Lower lobe of right lung (tissue), 2 donors: Measurements from ENCODE around the gene HECTD2. TPM values are rescaled to one million over a fixed set of nuclear protein-coding genes. Genes with fewer than 3 reads are reported as not detected.
A peak's percentile ranks its signal among the peaks of the same experiment; 100 is the strongest.

Source experiments
- ATAC-seq, 2 donors: fragments of 200-7000 bp; cut with Tn5 transposase; one replicate each; pipeline ENCODE4 v1.9.1; 2020 to 2022; ENCODE audit warnings: mild to moderate bottlenecking in 2 of 2, moderate library complexity in 2 of 2
- DNase-seq: peaks from one replicate; pipeline ENCODE4 v3.0.0-alpha.2; 2020
- H3K27ac ChIP-seq: fragments of 200-600 bp; one replicate; pipeline ENCODE4 v1.8.0; 2022
- H3K27me3 ChIP-seq: fragments of 200-600 bp; one replicate; pipeline ENCODE4 v1.8.0; 2022; ENCODE audit warnings: low read depth
- H3K36me3 ChIP-seq: fragments of 200-600 bp; one replicate; pipeline ENCODE4 v1.8.0; 2022; ENCODE audit warnings: mild to moderate bottlenecking
- H3K4me1 ChIP-seq: fragments of 200-600 bp; one replicate; pipeline ENCODE4 v1.8.0; 2022
- H3K4me3 ChIP-seq: fragments of 200-600 bp; one replicate; pipeline ENCODE4 v1.8.0; 2022; ENCODE audit warnings: mild to moderate bottlenecking
- H3K9me3 ChIP-seq: fragments of 200-600 bp; one replicate; pipeline ENCODE4 v1.8.0; 2022
- CTCF ChIP-seq: fragments of 200-600 bp; IDR thresholded peaks from one replicate; pipeline ENCODE4 v1.8.0; 2022; ENCODE audit warnings: antibody characterized with exemption, mild to moderate bottlenecking
- intact Hi-C: fragments of 100-400 bp; cut with DNase I; formaldehyde crosslinking; loops from one replicate; pipeline ENCODE4 v1.11.0; 2022
- total RNA-seq: library from RNA; stranded (reverse); fragmentation: NEBNext Ultra II Directional; extraction: Animal tissue kit (Norgen Biotek cat#: 25700); gene quantifications from one replicate; pipeline ENCODE4 v1.2.1, GENCODE V29; 2021
- donor health status: DM: no; HTN: yes; CAD: no; lungs with severe emphysema.

HECTD2 gene
- total RNA-seq, 1 donor from 2014 or later: 8.4 TPM

DNA sequence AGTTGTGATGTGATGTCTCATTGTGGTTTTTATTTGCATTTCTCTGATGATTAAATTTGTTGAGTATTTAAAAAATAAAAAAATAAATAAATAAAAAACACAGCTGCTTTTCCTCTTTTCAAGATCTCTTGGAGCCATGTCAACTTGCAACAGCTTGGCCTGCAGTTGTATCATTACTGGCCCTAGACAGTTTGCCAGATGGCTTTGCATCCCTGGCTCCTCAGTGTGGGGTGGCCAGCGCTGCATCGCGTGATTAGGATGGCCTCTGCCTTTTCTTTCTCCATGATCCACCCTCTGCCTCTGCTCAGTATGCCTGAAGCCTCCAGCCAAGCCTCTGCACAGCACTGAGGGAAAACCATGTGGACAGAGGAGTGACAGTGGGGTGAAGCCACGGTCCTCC lies 126.0 kb downstream of the HECTD2 start:
- intact Hi-C loops: no loop called here
- Histone ChIP-seq H3K27ac (no peak overlapping the region), H3K36me3 (no peaks in the 10 kb centered on the region), H3K4me1 (no peaks in the 10 kb centered on the region), H3K4me3 (no peak overlapping the region), H3K9me3 (no peaks in the 10 kb centered on the region), H3K27me3 (no peaks in the 10 kb centered on the region)
- DNase-seq: no peak
- TF ChIP-seq CTCF: no peak
- ATAC-seq: peak; percentile 39 to 75

DNA sequence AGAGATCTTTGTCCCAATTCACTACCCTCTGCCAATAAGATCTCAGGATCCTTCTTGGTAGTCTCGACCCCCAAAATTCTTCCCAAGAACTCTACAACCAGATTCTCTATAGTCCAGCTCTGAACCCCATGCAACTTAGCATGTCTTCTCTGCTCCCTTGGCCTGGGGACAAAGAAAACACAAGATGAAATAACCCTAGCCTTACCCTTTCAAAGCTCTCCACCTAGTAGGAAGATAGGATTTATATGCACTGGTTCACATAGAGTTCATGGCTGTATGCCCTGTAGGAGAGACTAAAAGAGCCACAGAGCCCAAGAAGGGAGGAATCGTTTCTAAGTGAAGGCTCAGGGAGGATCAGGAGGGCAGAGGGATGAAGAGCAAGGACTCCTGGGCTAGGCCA lies 126.6 kb downstream of the HECTD2 start:
- ATAC-seq (no peak), DNase-seq (no peak)
- no peak for TF ChIP-seq CTCF

DNA sequence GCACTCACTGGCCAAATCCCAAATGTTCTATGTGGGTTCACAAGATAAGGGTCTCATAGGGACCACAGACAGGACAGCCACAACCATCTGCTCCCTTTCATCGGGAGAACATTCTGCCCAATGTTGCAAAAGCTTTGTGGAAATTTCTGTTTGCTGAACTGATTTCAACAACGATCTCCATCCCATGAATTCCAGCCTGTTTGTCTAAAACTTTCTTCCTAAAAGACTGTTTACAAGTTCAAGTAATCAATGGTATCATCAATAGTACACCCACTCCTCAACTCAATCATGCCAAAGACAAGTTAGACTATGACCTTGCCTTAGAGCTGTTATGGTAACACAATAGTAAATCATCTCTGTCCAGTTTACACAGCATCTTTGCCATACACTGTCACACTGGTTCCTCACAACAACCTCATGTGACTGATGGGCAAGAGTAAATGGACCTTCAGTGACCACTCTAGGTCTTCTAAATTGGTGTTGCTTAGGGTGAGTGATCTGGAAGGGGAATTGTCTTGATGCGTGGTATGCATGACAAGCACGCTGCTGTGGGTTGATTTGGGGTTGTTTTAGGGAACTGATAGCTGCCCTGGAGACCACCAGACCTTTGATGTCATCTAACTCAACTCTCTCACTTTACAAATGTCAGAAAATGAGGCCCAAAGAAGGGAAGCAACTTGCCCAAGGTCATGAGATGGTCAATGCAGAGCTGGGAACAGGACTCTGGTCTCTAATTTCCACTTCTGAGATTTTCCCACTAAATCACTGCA lies 127.7 kb downstream of the HECTD2 start:
- H3K27ac ChIP-seq: no peak overlapping the region

More for the DNA sequence above, 126.6 kb downstream of the HECTD2 start:
- intact Hi-C loops: no loop called here
- H3K9me3 ChIP-seq: no peaks in the 10 kb centered on the region
- no peak overlapping the region for H3K4me3 ChIP-seq
- H3K27ac ChIP-seq: no peak overlapping the region
- H3K36me3 ChIP-seq: no peaks in the 10 kb centered on the region
- no peaks in the 10 kb centered on the region for H3K27me3 ChIP-seq
- H3K4me1 ChIP-seq: no peaks in the 10 kb centered on the region

DNA sequence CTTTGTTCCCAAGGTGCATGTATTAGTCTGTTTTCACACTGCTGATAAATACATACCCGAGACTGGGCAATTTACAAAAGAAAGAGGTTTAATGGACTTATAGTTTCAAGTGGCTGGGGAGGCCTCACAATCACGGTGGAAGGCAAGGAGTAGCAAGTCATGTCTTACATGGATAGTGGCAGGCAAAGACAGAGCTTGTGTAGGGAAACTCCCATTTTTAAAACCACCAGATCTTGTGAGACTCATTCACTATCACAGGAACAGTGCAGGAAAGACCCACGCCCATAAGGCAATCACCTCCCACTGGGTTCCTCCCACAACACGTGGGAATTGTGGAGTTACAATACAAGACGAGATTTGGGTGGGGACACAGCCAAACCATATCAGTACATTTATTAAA lies 129.8 kb downstream of the HECTD2 start:
- Histone ChIP-seq H3K36me3 (no peaks in the 10 kb centered on the region), H3K9me3 (no peaks in the 10 kb centered on the region), H3K27ac (no peak overlapping the region), H3K27me3 (no peaks in the 10 kb centered on the region), H3K4me3 (no peak overlapping the region), H3K4me1 (no peaks in the 10 kb centered on the region)
- intact Hi-C loops: no loop called here
- ATAC-seq: no peak
- no peak for TF ChIP-seq CTCF
- DNase-seq: no peak

More for the DNA sequence above, 127.7 kb downstream of the HECTD2 start:
- ATAC-seq (no peak), DNase-seq (no peak)
- no peaks in the 10 kb centered on the region for H3K27me3 ChIP-seq
- no peaks in the 10 kb centered on the region for H3K36me3 ChIP-seq
- H3K4me1 ChIP-seq: no peaks in the 10 kb centered on the region
- TF ChIP-seq CTCF: no peak
- no peaks in the 10 kb centered on the region for H3K9me3 ChIP-seq
- no peak overlapping the region for H3K4me3 ChIP-seq
- intact Hi-C loops: no loop called here

DNA sequence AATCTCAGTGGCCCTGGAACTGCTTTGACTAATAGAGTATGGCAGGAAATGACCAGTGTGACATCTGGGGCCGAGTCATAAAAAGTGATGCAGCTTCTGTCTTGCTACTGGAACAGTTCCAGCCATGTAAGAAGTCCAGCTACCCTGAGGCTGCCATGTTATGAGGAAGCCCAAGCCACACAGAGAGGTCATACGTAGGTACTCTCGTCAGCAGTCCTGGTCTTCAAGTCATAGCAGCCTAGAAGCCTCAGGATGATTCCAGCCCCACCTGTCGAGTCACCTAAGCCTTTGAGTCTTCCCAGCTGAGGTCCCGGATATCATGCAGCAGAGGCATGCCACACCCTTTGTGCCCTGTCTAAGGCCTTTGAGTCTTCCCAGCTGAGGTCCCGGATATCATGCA lies 130.6 kb downstream of the HECTD2 start:
- Histone ChIP-seq H3K9me3 (no peaks in the 10 kb centered on the region), H3K27me3 (no peaks in the 10 kb centered on the region), H3K36me3 (no peaks in the 10 kb centered on the region), H3K4me1 (no peaks in the 10 kb centered on the region), H3K4me3 (no peak overlapping the region), H3K27ac (no peak overlapping the region)
- peak in 1 of 2 donors; percentile 22 for ATAC-seq
- no peak for TF ChIP-seq CTCF
- intact Hi-C loops: no loop called here
- DNase-seq: no peak
